ENCODE measurements around the gene DCAF12.
A peak's percentile ranks its signal among the peaks of the same experiment; 100 is the strongest.
"Not testable (repeated sequence)": the region's sequence is repeated elsewhere in the genome, so short reads cannot be mapped to it uniquely, and the experiment has no call there.

DCAF12 gene

GRCh38 chr9:34143116-34143515 is 16.6 kb upstream of the DCAF12 start:
- no peak for TF ChIP-seq CTCF (conservative IDR thresholded peaks at IDR 0.05; ENCODE audit: low read length)
- TF ChIP-seq EZH2phosphoT487 (IDR thresholded peaks at IDR 0.05; ENCODE audit: borderline replicate concordance) = no peak
- H3K4me2 ChIP-seq (ENCODE audit: low read depth, low read length, poor library complexity, severe bottlenecking) = no peak overlapping the region
- no peaks in the 10 kb centered on the region for H3K27me3 ChIP-seq (ENCODE audit: insufficient read depth, low read length, poor library complexity, severe bottlenecking)
- no peaks in the 10 kb centered on the region for H3K4me1 ChIP-seq (ENCODE audit: insufficient read depth, low read length, poor library complexity, severe bottlenecking)
- no peaks in the 10 kb centered on the region for H3K9me3 ChIP-seq (ENCODE audit: insufficient read depth, low read depth, low read length)
- H3F3A ChIP-seq (ENCODE audit: low read depth) = no peaks in the 10 kb centered on the region
- H3K9ac ChIP-seq (ENCODE audit: low read depth, low read length, poor library complexity, severe bottlenecking) = no peak overlapping the region
- no peaks in the 10 kb centered on the region for H3K36me3 ChIP-seq (ENCODE audit: insufficient read depth, low read length)
- no peak overlapping the region for H3K4me3 ChIP-seq (ENCODE audit: low read length, poor library complexity, severe bottlenecking)
- H4K20me1 ChIP-seq (ENCODE audit: insufficient read depth, low read length, poor library complexity, severe bottlenecking) = no peaks in the 10 kb centered on the region
- no peak overlapping the region for H2AFZ ChIP-seq (ENCODE audit: low read length)
- H3K9me2 ChIP-seq (replicated peaks; ENCODE audit: low read depth, low read length) = no peaks in the 10 kb centered on the region
- H3K79me2 ChIP-seq (ENCODE audit: insufficient read depth, low read length) = no peaks in the 10 kb centered on the region

- Histone ChIP-seq H3K79me2 (ENCODE audit: insufficient read depth, low read length) (no peaks in the 10 kb centered on the region), H3K9me3 (ENCODE audit: insufficient read depth, low read depth, low read length) (no peaks in the 10 kb centered on the region), H3K36me3 (ENCODE audit: insufficient read depth, low read length) (no peaks in the 10 kb centered on the region), H4K20me1 (ENCODE audit: insufficient read depth, low read length, poor library complexity, severe bottlenecking) (no peaks in the 10 kb centered on the region), H3K9ac (ENCODE audit: low read depth, low read length, poor library complexity, severe bottlenecking) (no peak overlapping the region), H3K9me2 (replicated peaks; ENCODE audit: low read depth, low read length) (no peaks in the 10 kb centered on the region), H3K4me2 (ENCODE audit: low read depth, low read length, poor library complexity, severe bottlenecking) (no peak overlapping the region), H3K27me3 (ENCODE audit: insufficient read depth, low read length, poor library complexity, severe bottlenecking) (no peaks in the 10 kb centered on the region), H3K4me1 (ENCODE audit: insufficient read depth, low read length, poor library complexity, severe bottlenecking) (no peaks in the 10 kb centered on the region), H3K4me3 (ENCODE audit: low read length, poor library complexity, severe bottlenecking) (no peak overlapping the region), H2AFZ (ENCODE audit: low read length) (no peak overlapping the region), H3F3A (ENCODE audit: low read depth) (no peaks in the 10 kb centered on the region)
- TF ChIP-seq EZH2phosphoT487 (IDR thresholded peaks at IDR 0.05; ENCODE audit: borderline replicate concordance) (no peak), CTCF (conservative IDR thresholded peaks at IDR 0.05; ENCODE audit: low read length) (no peak)
Observed at GRCh38 chr9:34140853-34141252, 14.4 kb upstream of the DCAF12 start.

- Histone ChIP-seq H3K9me3 (ENCODE audit: insufficient read depth, low read depth, low read length) (no peaks in the 10 kb centered on the region), H3K36me3 (ENCODE audit: insufficient read depth, low read length) (no peaks in the 10 kb centered on the region), H3K9me2 (replicated peaks; ENCODE audit: low read depth, low read length) (no peaks in the 10 kb centered on the region), H3K4me1 (ENCODE audit: insufficient read depth, low read length, poor library complexity, severe bottlenecking) (no peaks in the 10 kb centered on the region), H3K4me2 (ENCODE audit: low read depth, low read length, poor library complexity, severe bottlenecking) (no peak overlapping the region), H3K79me2 (ENCODE audit: insufficient read depth, low read length) (no peaks in the 10 kb centered on the region), H3K9ac (ENCODE audit: low read depth, low read length, poor library complexity, severe bottlenecking) (no peak overlapping the region), H3F3A (ENCODE audit: low read depth) (no peaks in the 10 kb centered on the region), H3K4me3 (ENCODE audit: low read length, poor library complexity, severe bottlenecking) (no peak overlapping the region), H2AFZ (ENCODE audit: low read length) (no peak overlapping the region), H4K20me1 (ENCODE audit: insufficient read depth, low read length, poor library complexity, severe bottlenecking) (no peaks in the 10 kb centered on the region), H3K27me3 (ENCODE audit: insufficient read depth, low read length, poor library complexity, severe bottlenecking) (no peaks in the 10 kb centered on the region)
- TF ChIP-seq EZH2phosphoT487 (IDR thresholded peaks at IDR 0.05; ENCODE audit: borderline replicate concordance) (no peak), CTCF (conservative IDR thresholded peaks at IDR 0.05; ENCODE audit: low read length) (peak; percentile 55)
Observed at GRCh38 chr9:34139477-34140146, 13.1 kb upstream of the DCAF12 start.

GRCh38 chr9:34138644-34139043 is 12.1 kb upstream of the DCAF12 start:
- H3K9ac ChIP-seq (ENCODE audit: low read depth, low read length, poor library complexity, severe bottlenecking); H4K20me1 ChIP-seq (ENCODE audit: insufficient read depth, low read length, poor library complexity, severe bottlenecking); H3K9me2 ChIP-seq (replicated peaks; ENCODE audit: low read depth, low read length); H3K4me1 ChIP-seq (ENCODE audit: insufficient read depth, low read length, poor library complexity, severe bottlenecking); H3K79me2 ChIP-seq (ENCODE audit: insufficient read depth, low read length); H3K9me3 ChIP-seq (ENCODE audit: insufficient read depth, low read depth, low read length); H3K27me3 ChIP-seq (ENCODE audit: insufficient read depth, low read length, poor library complexity, severe bottlenecking); H3K4me2 ChIP-seq (ENCODE audit: low read depth, low read length, poor library complexity, severe bottlenecking); H3F3A ChIP-seq (ENCODE audit: low read depth); H3K4me3 ChIP-seq (ENCODE audit: low read length, poor library complexity, severe bottlenecking); H2AFZ ChIP-seq (ENCODE audit: low read length); H3K36me3 ChIP-seq (ENCODE audit: insufficient read depth, low read length): not testable (repeated sequence)
